Activated CD4-positive, alpha-beta memory T cell treated with anti-CD3 and anti-CD28 coated beads for 36 hours (primary cell): Measurements from ENCODE around the gene ASAP2. TPM values are rescaled to one million over a fixed set of nuclear protein-coding genes. Genes with fewer than 3 reads are reported as not detected.

ENCODE experiments used
- CTCF ChIA-PET: fragments of 350-600 bp; sonication (Branson Sonifier 250); formaldehyde crosslinking; loops from one replicate; lab custom pipeline; 2021; ENCODE audit warnings: antibody characterized with exemption, inconsistent platforms; lab: Charles Lee
- POLR2A ChIA-PET: fragments of 350-600 bp; sonication (Branson Sonifier 250); formaldehyde crosslinking; loops from one replicate; lab custom pipeline; 2021; ENCODE audit warnings: antibody characterized with exemption; lab: Charles Lee
- DNase-seq: peaks from one replicate; pipeline ENCODE4 v3.0.0-alpha.2; 2020
- H3K27ac Mint-ChIP-seq: one replicate; pipeline ENCODE4 v1.8.0; 2021; ENCODE audit warnings: mixed read lengths
- H3K27me3 Mint-ChIP-seq: one replicate; pipeline ENCODE4 v1.8.0; 2021; ENCODE audit warnings: mixed read lengths
- H3K36me3 Mint-ChIP-seq: one replicate; pipeline ENCODE4 v1.8.0; 2021; ENCODE audit warnings: mixed read lengths
- H3K4me1 Mint-ChIP-seq: one replicate; pipeline ENCODE4 v1.8.0; 2021; ENCODE audit warnings: low read depth, mixed read lengths
- H3K4me3 Mint-ChIP-seq: one replicate; pipeline ENCODE4 v1.8.0; 2021; ENCODE audit warnings: mild to moderate bottlenecking, mixed read lengths
- H3K9me3 Mint-ChIP-seq: one replicate; pipeline ENCODE4 v1.8.0; 2021; ENCODE audit warnings: mixed read lengths
- intact Hi-C: fragments of 100-400 bp; cut with micrococcal nuclease; formaldehyde crosslinking; loops from one replicate; pipeline ENCODE4 v1.15.1; 2023
- total RNA-seq, 2 experiments: library from RNA; stranded (reverse); gene quantifications; one replicate each; pipeline ENCODE4 v1.2.3, GENCODE V29; 2021

ASAP2 gene
- total RNA-seq, 2 experiments from 2014 or later, result 0.26 to 0.97 TPM

GRCh38 chr2:9192712-9193111 lies 13.9 kb upstream of the ASAP2 start:
- Mint-ChIP-seq H3K4me1 (no peaks in the 10 kb centered on the region), H3K36me3 (no peaks in the 10 kb centered on the region), H3K27me3 (peaks cover 11% of the 10 kb centered on the region), H3K27ac (no peak overlapping the region), H3K9me3 (no peaks in the 10 kb centered on the region), H3K4me3 (no peak overlapping the region)
- intact Hi-C loops, result no loop called here
- CTCF ChIA-PET, result interaction anchor here (0.9 kb wide), 1 partner anchor 12 kb away, joined by 4 read pairs; no protein-coding TSS in a partner anchor
- no peak for DNase-seq
- POLR2A ChIA-PET, result no interaction called here

GRCh38 chr2:9194352-9194751 lies 12.3 kb upstream of the ASAP2 start:
- Mint-ChIP-seq H3K4me3 (no peak overlapping the region), H3K4me1 (no peaks in the 10 kb centered on the region), H3K36me3 (no peaks in the 10 kb centered on the region), H3K27ac (no peak overlapping the region), H3K9me3 (no peaks in the 10 kb centered on the region), H3K27me3 (peaks cover 14% of the 10 kb centered on the region)
- intact Hi-C loops, result no loop called here
- DNase-seq, result no peak
- POLR2A ChIA-PET, result no interaction called here
- CTCF ChIA-PET, result no interaction called here

GRCh38 chr2:9196637-9197036 lies 10.0 kb upstream of the ASAP2 start:
- H3K9me3 Mint-ChIP-seq, result no peaks in the 10 kb centered on the region
- DNase-seq, result no peak
- intact Hi-C loops, result no loop called here
- no peaks in the 10 kb centered on the region for H3K36me3 Mint-ChIP-seq
- peaks cover 25% of the 10 kb centered on the region for H3K27me3 Mint-ChIP-seq
- CTCF ChIA-PET, result interaction anchor here (1.0 kb wide), 1 partner anchor 10 kb away, joined by 4 read pairs; the partner anchor contains the start of gene ASAP2
- POLR2A ChIA-PET, result no interaction called here
- H3K27ac Mint-ChIP-seq, result no peak overlapping the region
- no peak overlapping the region for H3K4me3 Mint-ChIP-seq
- H3K4me1 Mint-ChIP-seq, result no peaks in the 10 kb centered on the region

- intact Hi-C loops, result no loop called here
- Mint-ChIP-seq H3K9me3 (no peaks in the 10 kb centered on the region), H3K4me3 (no peak overlapping the region), H3K27me3 (peaks cover 25% of the 10 kb centered on the region), H3K4me1 (no peaks in the 10 kb centered on the region), H3K27ac (no peak overlapping the region), H3K36me3 (no peaks in the 10 kb centered on the region)
- ChIA-PET POLR2A (no interaction called here), CTCF (no interaction called here)
- no peak for DNase-seq
Observed at GRCh38 chr2:9197916-9198315, 8.7 kb upstream of the ASAP2 start.

- ChIA-PET CTCF (no interaction called here), POLR2A (no interaction called here)
- peaks cover 32% of the 10 kb centered on the region for H3K27me3 Mint-ChIP-seq
- DNase-seq, result no peak
- no peaks in the 10 kb centered on the region for H3K4me1 Mint-ChIP-seq
- no peak overlapping the region for H3K27ac Mint-ChIP-seq
- H3K9me3 Mint-ChIP-seq, result no peaks in the 10 kb centered on the region
- no peak overlapping the region for H3K4me3 Mint-ChIP-seq
- intact Hi-C loops, result no loop called here
- no peaks in the 10 kb centered on the region for H3K36me3 Mint-ChIP-seq
Observed at GRCh38 chr2:9199716-9200632, 6.6 kb upstream of the ASAP2 start.

- no peaks in the 10 kb centered on the region for H3K4me1 Mint-ChIP-seq
- no peak for DNase-seq
- no peak overlapping the region for H3K27ac Mint-ChIP-seq
- no peak overlapping the region for H3K4me3 Mint-ChIP-seq
- intact Hi-C loops, result no loop called here
- peaks cover 39% of the 10 kb centered on the region for H3K27me3 Mint-ChIP-seq
- CTCF ChIA-PET, result no interaction called here
- POLR2A ChIA-PET, result no interaction called here
- no peaks in the 10 kb centered on the region for H3K9me3 Mint-ChIP-seq
- H3K36me3 Mint-ChIP-seq, result no peaks in the 10 kb centered on the region
Observed at GRCh38 chr2:9200633-9201015, 6.0 kb upstream of the ASAP2 start.

- CTCF ChIA-PET, result no interaction called here
- Mint-ChIP-seq H3K9me3 (no peaks in the 10 kb centered on the region), H3K27ac (no peak overlapping the region), H3K36me3 (no peaks in the 10 kb centered on the region), H3K4me3 (no peak overlapping the region), H3K4me1 (peaks cover 2% of the 10 kb centered on the region), H3K27me3 (peaks cover 42% of the 10 kb centered on the region)
- POLR2A ChIA-PET, result no interaction called here
- no peak for DNase-seq
- intact Hi-C loops, result no loop called here
Observed at GRCh38 chr2:9201185-9201891, 5.3 kb upstream of the ASAP2 start.

- Mint-ChIP-seq H3K9me3 (no peaks in the 10 kb centered on the region), H3K4me1 (peaks cover 4% of the 10 kb centered on the region), H3K27ac (no peak overlapping the region), H3K4me3 (no peak overlapping the region), H3K36me3 (no peaks in the 10 kb centered on the region), H3K27me3 (peaks cover 38% of the 10 kb centered on the region)
- intact Hi-C loops, result no loop called here
- no peak for DNase-seq
- ChIA-PET POLR2A (no interaction called here), CTCF (no interaction called here)
Observed at GRCh38 chr2:9203006-9203405, 3.6 kb upstream of the ASAP2 start.

GRCh38 chr2:9203876-9204275 lies 2.7 kb upstream of the ASAP2 start:
- H3K9me3 Mint-ChIP-seq, result no peaks in the 10 kb centered on the region
- CTCF ChIA-PET, result no interaction called here
- peaks cover 44% of the 10 kb centered on the region for H3K27me3 Mint-ChIP-seq
- no peak for DNase-seq
- POLR2A ChIA-PET, result no interaction called here
- H3K27ac Mint-ChIP-seq, result no peak overlapping the region
- intact Hi-C loops, result no loop called here
- no peak overlapping the region for H3K4me3 Mint-ChIP-seq
- peaks cover 4% of the 10 kb centered on the region for H3K4me1 Mint-ChIP-seq
- H3K36me3 Mint-ChIP-seq, result no peaks in the 10 kb centered on the region

- H3K4me1 Mint-ChIP-seq, result peaks cover 4% of the 10 kb centered on the region
- DNase-seq, result no peak
- H3K4me3 Mint-ChIP-seq, result no peak overlapping the region
- H3K27ac Mint-ChIP-seq, result no peak overlapping the region
- no peaks in the 10 kb centered on the region for H3K36me3 Mint-ChIP-seq
- ChIA-PET POLR2A (no interaction called here), CTCF (interaction anchor here (0.6 to 1.6 kb wide), 6 partner anchors 12 to 200 kb away, joined by 3 to 5 read pairs (median 4); no protein-coding TSS in a partner anchor)
- peaks cover 47% of the 10 kb centered on the region for H3K27me3 Mint-ChIP-seq
- intact Hi-C loops, result loop anchor here (5.0 kb wide), 4 partner anchors 42 to 167 kb away; no protein-coding TSS in a partner anchor
- H3K9me3 Mint-ChIP-seq, result no peaks in the 10 kb centered on the region
Observed at GRCh38 chr2:9204939-9205338, 1.7 kb upstream of the ASAP2 start.

GRCh38 chr2:9205486-9205885 lies 1.1 kb upstream of the ASAP2 start:
- CTCF ChIA-PET, result interaction anchor here (0.5 to 1.6 kb wide), 7 partner anchors 13 to 200 kb away, joined by 3 to 5 read pairs (median 4); no protein-coding TSS in a partner anchor
- H3K36me3 Mint-ChIP-seq, result no peaks in the 10 kb centered on the region
- POLR2A ChIA-PET, result no interaction called here
- DNase-seq, result no peak
- no peaks in the 10 kb centered on the region for H3K9me3 Mint-ChIP-seq
- peak overlapping the region; percentile 59 for H3K4me3 Mint-ChIP-seq
- intact Hi-C loops, result loop anchor here (5.0 kb wide), 4 partner anchors 42 to 167 kb away; no protein-coding TSS in a partner anchor
- H3K27me3 Mint-ChIP-seq, result peaks cover 49% of the 10 kb centered on the region
- peaks cover 4% of the 10 kb centered on the region for H3K4me1 Mint-ChIP-seq
- H3K27ac Mint-ChIP-seq, result no peak overlapping the region
